ENCODE results near the gene KLHL15. TPM values are rescaled to one million over a fixed set of nuclear protein-coding genes. Genes with fewer than 3 reads are reported as not detected.

KLHL15 gene
- polyA plus RNA-seq, 1 of the 3 experiments (the other 2 are of a cell fraction): 2.4 TPM

DNA sequence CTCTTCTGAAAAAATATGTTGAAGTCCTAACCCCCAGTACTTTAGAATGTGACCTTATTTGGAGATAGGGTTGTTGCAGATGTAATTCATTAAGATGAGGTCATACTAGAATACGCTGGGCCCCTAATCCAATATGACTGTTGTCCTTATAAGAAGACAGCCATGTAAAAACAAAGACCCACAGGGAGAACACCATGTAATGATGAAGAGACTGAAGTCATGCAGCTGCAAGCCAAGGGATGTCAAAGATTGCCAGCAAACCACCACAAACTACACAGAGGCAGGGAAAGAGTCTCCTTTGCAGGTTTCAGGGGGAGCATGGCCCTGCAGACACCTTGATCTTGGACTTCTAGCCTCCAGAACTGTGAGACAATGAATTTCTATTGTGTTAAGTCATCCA is 81.8 kb downstream of the KLHL15 start:
- H3K9ac ChIP-seq: no peak overlapping the region
- H3K27ac ChIP-seq (ENCODE audit: low read depth in 2 of 2, low read length in 1 of 2): no peak overlapping the region
- 44% methylated on average over 1 of the region's 1 CpG for WGBS (ENCODE audit: low lambda C conversion rate)
- no peak for DNase-seq
- no peaks in the 10 kb centered on the region for H3K36me3 ChIP-seq (replicated peaks in 1 of 2; ENCODE audit: control insufficient read depth in 1 of 2, insufficient read depth in 2 of 2, low read length in 1 of 2)
- POLR2A ChIA-PET: interaction anchor here (0.6 kb wide), 1 partner anchor 49 kb away, joined by 4 read pairs; no protein-coding TSS in a partner anchor
- CTCF ChIA-PET: interaction anchor here (0.7 to 1.5 kb wide), 2 partner anchors 10 to 44 kb away, joined by 3 read pairs; no protein-coding TSS in a partner anchor
- no peaks in the 10 kb centered on the region for H4K20me1 ChIP-seq (ENCODE audit: insufficient read depth)
- H3F3A ChIP-seq (replicated peaks; ENCODE audit: insufficient read depth): no peaks in the 10 kb centered on the region
- TF ChIP-seq GABPA (IDR thresholded peaks at IDR 0.05; ENCODE audit: low read depth) (no peak), EZH2phosphoT487 (IDR thresholded peaks at IDR 0.05; ENCODE audit: borderline replicate concordance, low read depth) (no peak), RFX5 (IDR thresholded peaks at IDR 0.05; ENCODE audit: low read length) (no peak), RAD21 (IDR thresholded peaks at IDR 0.05; ENCODE audit: low read length) (no peak), TEAD4 (IDR thresholded peaks at IDR 0.05; ENCODE audit: borderline replicate concordance, insufficient read depth) (no peak), POLR2AphosphoS5 (IDR thresholded peaks at IDR 0.05; ENCODE audit: low read depth, low read length) (no peak), FOSL2 (IDR thresholded peaks at IDR 0.05; ENCODE audit: borderline replicate concordance, low read depth) (no peak)
- TF ChIP-seq, protein P1, sequence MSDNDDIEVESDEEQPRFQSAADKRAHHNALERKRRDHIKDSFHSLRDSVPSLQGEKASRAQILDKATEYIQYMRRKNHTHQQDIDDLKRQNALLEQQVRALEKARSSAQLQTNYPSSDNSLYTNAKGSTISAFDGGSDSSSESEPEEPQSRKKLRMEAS (IDR thresholded peaks at IDR 0.05; ENCODE audit: low read depth): no peak
- TF ChIP-seq, protein P2, sequence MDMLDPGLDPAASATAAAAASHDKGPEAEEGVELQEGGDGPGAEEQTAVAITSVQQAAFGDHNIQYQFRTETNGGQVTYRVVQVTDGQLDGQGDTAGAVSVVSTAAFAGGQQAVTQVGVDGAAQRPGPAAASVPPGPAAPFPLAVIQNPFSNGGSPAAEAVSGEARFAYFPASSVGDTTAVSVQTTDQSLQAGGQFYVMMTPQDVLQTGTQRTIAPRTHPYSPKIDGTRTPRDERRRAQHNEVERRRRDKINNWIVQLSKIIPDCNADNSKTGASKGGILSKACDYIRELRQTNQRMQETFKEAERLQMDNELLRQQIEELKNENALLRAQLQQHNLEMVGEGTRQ (IDR thresholded peaks at IDR 0.05; ENCODE audit: borderline replicate concordance, low read depth, low read length): no peak
- TF ChIP-seq, protein P3, sequence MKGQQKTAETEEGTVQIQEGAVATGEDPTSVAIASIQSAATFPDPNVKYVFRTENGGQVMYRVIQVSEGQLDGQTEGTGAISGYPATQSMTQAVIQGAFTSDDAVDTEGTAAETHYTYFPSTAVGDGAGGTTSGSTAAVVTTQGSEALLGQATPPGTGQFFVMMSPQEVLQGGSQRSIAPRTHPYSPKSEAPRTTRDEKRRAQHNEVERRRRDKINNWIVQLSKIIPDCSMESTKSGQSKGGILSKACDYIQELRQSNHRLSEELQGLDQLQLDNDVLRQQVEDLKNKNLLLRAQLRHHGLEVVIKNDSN (IDR thresholded peaks at IDR 0.05; ENCODE audit: borderline replicate concordance, low read depth): no peak
- TF ChIP-seq, protein P4, sequence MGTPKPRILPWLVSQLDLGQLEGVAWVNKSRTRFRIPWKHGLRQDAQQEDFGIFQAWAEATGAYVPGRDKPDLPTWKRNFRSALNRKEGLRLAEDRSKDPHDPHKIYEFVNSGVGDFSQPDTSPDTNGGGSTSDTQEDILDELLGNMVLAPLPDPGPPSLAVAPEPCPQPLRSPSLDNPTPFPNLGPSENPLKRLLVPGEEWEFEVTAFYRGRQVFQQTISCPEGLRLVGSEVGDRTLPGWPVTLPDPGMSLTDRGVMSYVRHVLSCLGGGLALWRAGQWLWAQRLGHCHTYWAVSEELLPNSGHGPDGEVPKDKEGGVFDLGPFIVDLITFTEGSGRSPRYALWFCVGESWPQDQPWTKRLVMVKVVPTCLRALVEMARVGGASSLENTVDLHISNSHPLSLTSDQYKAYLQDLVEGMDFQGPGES (IDR thresholded peaks at IDR 0.05; ENCODE audit: low read depth, low read length): no peak
- no peaks in the 10 kb centered on the region for H3K4me1 ChIP-seq (ENCODE audit: control insufficient read depth in 1 of 2, insufficient read depth in 2 of 2, low read depth in 1 of 2, low read length in 1 of 2)
- no peak overlapping the region for H2AFZ ChIP-seq (ENCODE audit: low read depth)
- no peaks in the 10 kb centered on the region for H3K79me2 ChIP-seq (ENCODE audit: insufficient read depth)
- H3K9me3 ChIP-seq: no peaks in the 10 kb centered on the region
- peaks cover 4% of the 10 kb centered on the region; the same call in 1 of the 2 replicates for H3K27me3 ChIP-seq (ENCODE audit: insufficient read depth)
- H3K9me2 ChIP-seq: no peaks in the 10 kb centered on the region
- no peak overlapping the region for H3K4me2 ChIP-seq
- no peak overlapping the region for H3K4me3 ChIP-seq (ENCODE audit: low read depth in 2 of 2, low read length in 1 of 2)

DNA sequence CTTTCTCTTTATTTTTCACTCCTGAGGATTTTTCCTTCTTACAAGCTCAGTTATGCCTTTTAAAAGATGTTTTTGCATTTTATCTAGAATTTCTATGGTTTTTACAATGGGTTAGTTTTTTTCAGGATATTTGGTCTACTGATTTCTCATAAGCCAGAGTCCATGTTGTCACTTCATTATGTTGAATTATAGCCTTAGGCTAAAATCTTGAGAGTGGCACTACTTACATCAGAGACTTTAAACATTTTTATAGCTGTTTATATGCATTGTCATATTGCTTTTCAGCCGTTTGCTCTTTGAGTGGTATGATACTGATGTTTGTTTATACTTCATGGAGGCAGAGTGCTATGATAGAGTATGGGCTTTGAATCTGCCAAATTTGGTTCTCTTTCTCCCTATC is 82.8 kb downstream of the KLHL15 start:
- Histone ChIP-seq H3K9ac (no peak overlapping the region), H3K9me2 (no peaks in the 10 kb centered on the region), H3K4me3 (ENCODE audit: low read depth in 2 of 2, low read length in 1 of 2) (no peak overlapping the region), H3K79me2 (ENCODE audit: insufficient read depth) (no peaks in the 10 kb centered on the region), H3K27me3 (ENCODE audit: insufficient read depth) (peaks cover 4% of the 10 kb centered on the region; the same call in 1 of the 2 replicates), H3K27ac (ENCODE audit: low read depth in 2 of 2, low read length in 1 of 2) (no peak overlapping the region), H3K4me1 (ENCODE audit: control insufficient read depth in 1 of 2, insufficient read depth in 2 of 2, low read depth in 1 of 2, low read length in 1 of 2) (no peaks in the 10 kb centered on the region), H3F3A (replicated peaks; ENCODE audit: insufficient read depth) (no peaks in the 10 kb centered on the region), H3K4me2 (no peak overlapping the region), H3K9me3 (no peaks in the 10 kb centered on the region), H4K20me1 (ENCODE audit: insufficient read depth) (no peaks in the 10 kb centered on the region), H3K36me3 (replicated peaks in 1 of 2; ENCODE audit: control insufficient read depth in 1 of 2, insufficient read depth in 2 of 2, low read length in 1 of 2) (no peaks in the 10 kb centered on the region), H2AFZ (ENCODE audit: low read depth) (no peak overlapping the region)
- POLR2A ChIA-PET: no interaction called here
- CTCF ChIA-PET: interaction anchor here (0.7 to 1.5 kb wide), 2 partner anchors 9 to 45 kb away, joined by 3 read pairs; no protein-coding TSS in a partner anchor
- no peak for DNase-seq
- 9% methylated on average over 1 of the region's 1 CpG for WGBS (ENCODE audit: low lambda C conversion rate)
- TF ChIP-seq RXRA (IDR thresholded peaks at IDR 0.05; ENCODE audit: borderline replicate concordance, low read depth) (no peak), TAF1 (IDR thresholded peaks at IDR 0.05; ENCODE audit: borderline replicate concordance, low read depth, low read length) (no peak), FOXJ3 (CRISPR knock-in tag; IDR thresholded peaks at IDR 0.05) (no peak), MEF2A (IDR thresholded peaks at IDR 0.05; ENCODE audit: borderline replicate concordance, low read depth) (no peak), MXI1 (IDR thresholded peaks at IDR 0.05; ENCODE audit: low read depth, low read length) (no peak), POLR2AphosphoS5 (IDR thresholded peaks at IDR 0.05; ENCODE audit: low read depth, low read length) (no peak), NRF1 (IDR thresholded peaks at IDR 0.05; ENCODE audit: low read depth, low read length) (no peak), TEAD4 (IDR thresholded peaks at IDR 0.05; ENCODE audit: borderline replicate concordance, insufficient read depth) (no peak), RCOR1 (IDR thresholded peaks at IDR 0.05; ENCODE audit: low read length) (no peak)
- TF ChIP-seq, protein P5, sequence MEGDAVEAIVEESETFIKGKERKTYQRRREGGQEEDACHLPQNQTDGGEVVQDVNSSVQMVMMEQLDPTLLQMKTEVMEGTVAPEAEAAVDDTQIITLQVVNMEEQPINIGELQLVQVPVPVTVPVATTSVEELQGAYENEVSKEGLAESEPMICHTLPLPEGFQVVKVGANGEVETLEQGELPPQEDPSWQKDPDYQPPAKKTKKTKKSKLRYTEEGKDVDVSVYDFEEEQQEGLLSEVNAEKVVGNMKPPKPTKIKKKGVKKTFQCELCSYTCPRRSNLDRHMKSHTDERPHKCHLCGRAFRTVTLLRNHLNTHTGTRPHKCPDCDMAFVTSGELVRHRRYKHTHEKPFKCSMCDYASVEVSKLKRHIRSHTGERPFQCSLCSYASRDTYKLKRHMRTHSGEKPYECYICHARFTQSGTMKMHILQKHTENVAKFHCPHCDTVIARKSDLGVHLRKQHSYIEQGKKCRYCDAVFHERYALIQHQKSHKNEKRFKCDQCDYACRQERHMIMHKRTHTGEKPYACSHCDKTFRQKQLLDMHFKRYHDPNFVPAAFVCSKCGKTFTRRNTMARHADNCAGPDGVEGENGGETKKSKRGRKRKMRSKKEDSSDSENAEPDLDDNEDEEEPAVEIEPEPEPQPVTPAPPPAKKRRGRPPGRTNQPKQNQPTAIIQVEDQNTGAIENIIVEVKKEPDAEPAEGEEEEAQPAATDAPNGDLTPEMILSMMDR (IDR thresholded peaks at IDR 0.05): no peak
- TF ChIP-seq, protein P2 (IDR thresholded peaks at IDR 0.05; ENCODE audit: borderline replicate concordance, low read depth, low read length): no peak
